GM12878 (cell line): ENCODE measurements around the gene SEPTIN6. TPM values are rescaled to one million over a fixed set of nuclear protein-coding genes. Genes with fewer than 3 reads are reported as not detected.

Experiments used
- ATAC-seq: fragments of 200-7000 bp; cut with Tn5 transposase; 3 replicates; pipeline ENCODE4 v1.9.1; 2020; ENCODE audit warnings: mild to moderate bottlenecking, moderate library complexity
- BruUV-seq: library from RNA; stranded (reverse); fragments of 400-500 nt; replicated peaks from 2 replicates; lab custom pipeline; 2021; lab: Mats Ljungman, UMichigan
- CTCF ChIA-PET: fragments of 300-600 bp; sonication (Branson Sonifier 250); formaldehyde crosslinking; extraction: SDS; loops from one replicate; lab custom pipeline; 2021; ENCODE audit warnings: inconsistent platforms; lab: Yijun Ruan, JAX
- POLR2A ChIA-PET: fragments of 350-600 bp; formaldehyde crosslinking; extraction: SDS; loops from one replicate; lab custom pipeline; 2021; ENCODE audit warnings: inconsistent platforms; lab: Charles Lee
- RAD21 ChIA-PET: fragments of 300-600 bp; sonication (Branson Sonifier 250); formaldehyde crosslinking; loops from one replicate; lab custom pipeline; 2023; ENCODE audit warnings: antibody characterized with exemption; ENCODE audit not compliant: unreplicated experiment; lab: Charles Lee
- SMC1A ChIA-PET: fragments of 300-600 bp; sonication (Branson Sonifier 250); formaldehyde crosslinking; loops from one replicate; lab custom pipeline; 2023; ENCODE audit not compliant: unreplicated experiment, uncharacterized antibody; lab: Charles Lee
- DNase-seq: peaks from one replicate; pipeline ENCODE4 v3.0.0-alpha.2; 2011; ENCODE audit warnings: low read depth, low spot score
- FAIRE-seq: peaks from 3 replicates; lab custom pipeline; 2011; peaks lifted over from hg19 to GRCh38; lab: Jason Lieb, UNC
- H2AFZ ChIP-seq: 2 replicates; pipeline ENCODE4 v1.6.0; 2011; ENCODE audit warnings: low read depth, low read length, control low read depth; ENCODE audit not compliant: control insufficient read depth
- H3K27ac ChIP-seq: 2 replicates; pipeline ENCODE4 v1.5.1; 2011; ENCODE audit warnings: control low read depth; ENCODE audit not compliant: control insufficient read depth, insufficient read depth
- H3K27me3 ChIP-seq, 2 experiments: replicated peaks in 1 of 2; 2 replicates each; pipeline versions ENCODE4 v1.6.0 to v1.6.1; 2011; ENCODE audit warnings: low read length in 1 of 2; ENCODE audit not compliant: control insufficient read depth in 2 of 2, insufficient read depth in 2 of 2
- H3K36me3 ChIP-seq, 2 experiments: 2 replicates each; pipeline ENCODE4 v1.5.1; 2011; ENCODE audit warnings: low read length in 1 of 2; ENCODE audit not compliant: control insufficient read depth in 2 of 2, insufficient read depth in 2 of 2
- H3K4me1 ChIP-seq: 2 replicates; pipeline ENCODE4 v1.6.1; 2011; ENCODE audit warnings: mild to moderate bottlenecking, low read length, moderate library complexity, mixed read lengths; ENCODE audit not compliant: control insufficient read depth, insufficient read depth
- H3K4me2 ChIP-seq: 2 replicates; pipeline ENCODE4 v1.6.0; 2011; ENCODE audit warnings: control low read depth; ENCODE audit not compliant: control insufficient read depth, insufficient read depth
- H3K4me3 ChIP-seq: fragments of 200-600 bp; sonication (generic); 2 replicates; pipeline ENCODE4 v1.5.1; 2016
- H3K79me2 ChIP-seq: 2 replicates; pipeline ENCODE4 v1.6.0; 2011; ENCODE audit warnings: low read length; ENCODE audit not compliant: control insufficient read depth, insufficient read depth
- H3K9ac ChIP-seq: 2 replicates; pipeline ENCODE4 v1.8.0; 2011; ENCODE audit warnings: low read length, control low read depth, mixed read lengths; ENCODE audit not compliant: control insufficient read depth, insufficient read depth
- H3K9me3 ChIP-seq: replicated peaks from 3 replicates; pipeline ENCODE4 v1.5.1; 2011; ENCODE audit warnings: mild to moderate bottlenecking, low read length; ENCODE audit not compliant: control insufficient read depth, insufficient read depth
- H4K20me1 ChIP-seq: 2 replicates; pipeline ENCODE4 v1.6.0; 2011; ENCODE audit not compliant: control insufficient read depth, insufficient read depth
- CBFB ChIP-seq: IDR thresholded peaks from 2 replicates; pipeline ENCODE4 v1.6.1; 2016; ENCODE audit warnings: antibody characterized with exemption, low read depth
- CBX5 ChIP-seq: sonication (generic); IDR thresholded peaks from 2 replicates; pipeline ENCODE4 v1.6.1; 2016; ENCODE audit warnings: low read depth, moderate library complexity, mild to moderate bottlenecking, inconsistent platforms
- CEBPZ ChIP-seq: fragments of 150-350 bp; IDR thresholded peaks from 2 replicates; pipeline ENCODE4 v1.6.1; 2016; ENCODE audit warnings: low read depth, low read length
- CHD1 ChIP-seq: IDR thresholded peaks from 2 replicates; pipeline ENCODE4 v1.6.1; 2012; ENCODE audit warnings: low read depth, low read length, improper control_type of control experiment
- EP300 ChIP-seq, 2 experiments: fragments of 150-350 bp in 1 of 2; IDR thresholded peaks; 2 replicates each; pipeline ENCODE4 v1.6.1; 2011 to 2012; ENCODE audit warnings: low read depth in 2 of 2, low read length in 2 of 2, borderline replicate concordance in 1 of 2, improper control_type of control experiment in 1 of 2, inconsistent platforms in 1 of 2; ENCODE audit not compliant: control insufficient read depth in 1 of 2
- HSF1 ChIP-seq: fragments of 150-350 bp; IDR thresholded peaks from 2 replicates; pipeline ENCODE4 v1.6.1; 2014; ENCODE audit warnings: mild to moderate bottlenecking, low read depth, low read length
- IKZF2 ChIP-seq, 2 experiments: fragments of 450-650 bp; IDR thresholded peaks; 2 replicates each; pipeline ENCODE4 v1.6.1; 2017; ENCODE audit warnings: mild to moderate bottlenecking in 2 of 2, moderate library complexity in 2 of 2
- MAX ChIP-seq: IDR thresholded peaks from 2 replicates; pipeline ENCODE4 v1.6.1; 2012; ENCODE audit warnings: low read depth, low read length, improper control_type of control experiment
- MTA2 ChIP-seq: fragments of 450-650 bp; IDR thresholded peaks from 2 replicates; pipeline ENCODE4 v1.6.1; 2016; ENCODE audit warnings: low read depth, mild to moderate bottlenecking, moderate library complexity
- NRF1 ChIP-seq: conservative IDR thresholded peaks from 2 replicates; pipeline ENCODE4 v1.6.1; 2011; ENCODE audit warnings: mild to moderate bottlenecking, low read depth, low read length, improper control_type of control experiment
- YY1 ChIP-seq: IDR thresholded peaks from 2 replicates; pipeline ENCODE4 v1.6.1; 2011; ENCODE audit warnings: low read depth, mild to moderate bottlenecking, low read length
- ZNF622 ChIP-seq: fragments of 450-650 bp; IDR thresholded peaks from 2 replicates; pipeline ENCODE4 v1.6.1; 2017; ENCODE audit warnings: mild to moderate bottlenecking, inconsistent platforms
- WGBS: methylation state at CpG from one replicate; pipeline ENCODE4 v1.1.6; 2016; ENCODE audit warnings: low lambda C conversion rate; ENCODE audit not compliant: insufficient replicate concordance, insufficient coverage; ENCODE audit errors: missing lambda C conversion rate; 5-methylcytosine and 5-hydroxymethylcytosine counted together
- in situ Hi-C: fragments of 300-500 bp; cut with MboI; formaldehyde crosslinking; loops from 9 replicates; pipeline ENCODE4 v1.14.3; 2018; ENCODE audit warnings: mixed read lengths
- intact Hi-C: fragments of 100-400 bp; cut with micrococcal nuclease; formaldehyde crosslinking; loops from one replicate; pipeline ENCODE4 v1.14.2; 2022; ENCODE audit not compliant: unreplicated experiment
- polyA plus RNA-seq, 11 experiments: library from polyadenylated mRNA; depleted of rRNA in 4 of 11; unstranded in 6 of 11; stranded (reverse) in 5 of 11; fragments of >200 nt; fragmentation: Nextera tagmentation in 4 of 11; fragmentation: Illumina TruSeq in 1 of 11; extraction: Ambion mirVana in 4 of 11; extraction: Trizol in 1 of 11; gene quantifications; 1 replicate in 1 of 11; 2 replicates in 10 of 11; pipeline versions ENCODE4 v1.2.1 to v1.2.3, GENCODE V29; 2011 to 2016; ENCODE audit warnings: inconsistent platforms in 2 of 11, missing spikeins in 2 of 11, low read depth in 1 of 11
- total RNA-seq, 4 experiments: library from RNA; depleted of rRNA in 3 of 4; stranded (reverse); fragments of >200 nt in 3 of 4; fragmentation: Illumina TruSeq in 1 of 4; extraction: Trizol in 1 of 4; gene quantifications; 2 replicates each; pipeline versions ENCODE4 v1.2.1 to v1.2.3, GENCODE V29; 2013 to 2021

The SEPTIN6 gene
- total and polyA plus RNA-seq, 10 of the 15 experiments (the other 5 are each of a cell fraction or from before 2014, with no cell fraction given), result 37.2 to 353 (median 154) TPM

DNA sequence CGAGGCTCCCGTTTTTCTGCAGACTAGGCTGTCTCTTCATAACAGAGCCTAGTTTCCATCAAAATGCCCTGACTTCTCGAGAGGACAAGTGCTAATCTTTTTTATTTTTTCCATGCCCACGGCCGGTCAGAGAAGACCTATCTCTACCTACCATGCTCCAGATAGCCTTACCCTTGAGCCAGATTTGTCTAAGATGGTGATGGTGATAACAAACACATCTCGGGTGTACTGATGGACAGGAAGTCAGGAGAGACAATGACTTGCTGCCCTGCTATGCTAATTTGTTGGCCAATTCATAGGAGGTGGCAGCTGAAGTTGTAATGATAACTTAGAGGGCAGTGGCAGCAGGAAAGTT is 44.6 kb downstream of the SEPTIN6 start (continued):
- TF ChIP-seq CEBPZ, result no peak

DNA sequence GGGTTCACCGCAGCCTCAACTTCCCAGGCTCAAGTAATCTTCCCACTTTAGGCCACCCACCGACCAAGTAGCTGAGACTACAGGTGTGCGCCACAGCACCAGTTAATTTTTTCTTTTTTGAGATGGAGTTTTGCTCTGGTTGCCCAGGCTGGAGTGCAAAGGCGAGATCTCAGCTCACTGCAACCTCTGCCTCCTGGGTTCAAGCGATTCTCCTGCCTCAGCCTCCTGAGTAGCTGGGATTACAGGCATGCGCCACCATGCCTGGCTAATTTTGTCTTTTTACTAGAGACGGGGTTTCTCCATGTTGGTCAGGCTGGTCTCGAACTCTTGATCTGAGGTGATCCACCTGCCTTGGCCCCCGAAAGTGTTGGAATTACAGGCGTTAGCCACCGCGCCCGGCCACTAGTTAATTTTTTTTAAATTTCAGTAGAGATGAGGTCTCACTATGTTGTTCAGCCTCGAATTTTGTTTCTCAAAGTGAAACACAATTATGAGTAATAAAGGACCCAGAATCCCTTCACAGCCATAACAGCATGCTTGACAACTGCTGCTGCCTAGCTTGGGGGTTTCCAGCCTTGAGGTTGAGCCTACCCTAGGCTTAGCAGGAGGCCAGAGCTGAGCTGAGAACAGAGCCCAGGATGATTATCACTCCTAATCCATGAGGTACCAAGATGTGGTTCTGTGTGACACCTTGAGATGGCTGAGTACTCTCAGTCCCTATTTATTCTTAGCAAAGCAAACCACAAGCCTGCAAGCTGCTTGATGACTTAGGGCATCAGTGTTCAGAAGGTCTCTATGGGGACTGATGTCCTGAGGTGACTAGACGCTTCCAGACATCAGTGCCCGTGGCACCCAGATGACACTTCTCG is 45.2 kb downstream of the SEPTIN6 start:
- Histone ChIP-seq H3K36me3 (peaks cover 10 to 21% of the 10 kb centered on the region in 2 experiments), H2AFZ (no peak overlapping the region), H4K20me1 (no peaks in the 10 kb centered on the region), H3K4me1 (peaks cover 47% of the 10 kb centered on the region), H3K9ac (peak overlapping the region; percentile 20; the same call in 1 of the 2 replicates), H3K27me3 (no peaks in the 10 kb centered on the region), H3K27ac (peak overlapping the region; percentile 89), H3K79me2 (peaks cover 10% of the 10 kb centered on the region), H3K4me2 (peak overlapping the region; percentile 73), H3K9me3 (no peaks in the 10 kb centered on the region), H3K4me3 (0 out of 2 replicates have a peak overlapping the region, but pooled peaks have one; percentile 11)
- FAIRE-seq, result peak; percentile 97
- in situ Hi-C loops, result no loop called here
- POLR2A ChIA-PET, result interaction anchor here (0.6 to 2.9 kb wide), 12 partner anchors 8 to 79 kb away, joined by 3 to 12 read pairs (median 4); partner anchors contain the start of gene SEPTIN6
- RAD21 ChIA-PET, result interaction anchor here (0.7 to 4.3 kb wide), 16 partner anchors 11 to 107 kb away, joined by 3 to 32 read pairs (median 5); no protein-coding TSS in a partner anchor
- peak; percentile 98 for DNase-seq
- ATAC-seq, result peak; percentile 95
- 13% methylated on average over 17 of the region's 17 CpGs for WGBS
- SMC1A ChIA-PET, result interaction anchor here (0.6 to 4.4 kb wide), 16 partner anchors 10 to 112 kb away, joined by 3 to 48 read pairs (median 6); partner anchors contain the start of gene SOWAHD
- intact Hi-C loops, result loop anchor here (1.0 to 2.0 kb wide), 3 partner anchors 35 to 109 kb away; no protein-coding TSS in a partner anchor
- CTCF ChIA-PET, result interaction anchor here (0.6 to 3.4 kb wide), 14 partner anchors 13 to 131 kb away, joined by 3 to 14 read pairs (median 5); no protein-coding TSS in a partner anchor
- no TSS peak for BruUV-seq
- TF ChIP-seq HSF1, result no peak
- peak; percentile 96 for TF ChIP-seq MTA2
- no peak for TF ChIP-seq CBX5
- peak; percentile 98 to 99 for TF ChIP-seq IKZF2 (IDR thresholded peaks at IDR 0.05)
- peak; percentile 62; the same call in 1 of the 2 replicates for TF ChIP-seq MAX
- TF ChIP-seq CBFB, result peak; percentile 86
- TF ChIP-seq CHD1, result no peak
- no peak for TF ChIP-seq ZNF622
- TF ChIP-seq EP300 (IDR thresholded peaks at IDR 0.05; ENCODE audit: borderline replicate concordance in 1 of 2, control insufficient read depth in 1 of 2, low read depth in 2 of 2, low read length in 2 of 2), result peak; percentile 94 to 97
- no peak; the same call in none of the 2 replicates for TF ChIP-seq YY1
- TF ChIP-seq NRF1, result no peak
